Stomach (tissue), 4 donors: ENCODE data around the gene FOXO6.

Experiments
- EP300 ChIP-seq: sonication (generic); formaldehyde crosslinking; IDR thresholded peaks from one replicate; pipeline ENCODE4 v1.6.1; 2017; ENCODE audit warnings: antibody characterized with exemption
- POLR2A ChIP-seq, 4 donors: fragments of 450-650 bp; IDR thresholded peaks; one replicate each; pipeline ENCODE4 v1.6.1; 2016; ENCODE audit warnings: antibody characterized with exemption in 4 of 4, control low read depth in 2 of 4, mild to moderate bottlenecking in 1 of 4, moderate library complexity in 1 of 4

GRCh38 chr1:41411229-41411628 lies 50.0 kb downstream of the FOXO6 start:
- TF ChIP-seq POLR2A (IDR thresholded peaks at IDR 0.05) = no peak
- TF ChIP-seq EP300 = no peak
